BLaER1 treated with 17β-estradiol and CSF1 and Interleukin-3, amounts not matched to agents 10 nM and 100 nM (cell line): ENCODE results near the gene ROGDI.
A peak's percentile ranks its signal among the peaks of the same experiment; 100 is the strongest.
"Not testable (repeated sequence)": the region's sequence is repeated elsewhere in the genome, so short reads cannot be mapped to it uniquely, and the experiment has no call there.

Source experiments
- H3K27ac ChIP-seq, 11 experiments: shearing (Covaris generic); formaldehyde crosslinking; 2 replicates each; pipeline ENCODE4 v1.8.1; 2022
- H3K27me3 ChIP-seq, 11 experiments: shearing (Covaris generic); formaldehyde crosslinking; 2 replicates each; pipeline ENCODE4 v1.8.1; 2022
- H3K36me3 ChIP-seq, 11 experiments: shearing (Covaris generic); formaldehyde crosslinking; 2 replicates each; pipeline ENCODE4 v1.8.1; 2022
- H3K4me1 ChIP-seq, 10 experiments: shearing (Covaris generic); formaldehyde crosslinking; 2 replicates each; pipeline ENCODE4 v1.8.1; 2022
- H3K4me2 ChIP-seq, 11 experiments: shearing (Covaris generic); formaldehyde crosslinking; 2 replicates each; pipeline ENCODE4 v1.8.1; 2022
- H3K4me3 ChIP-seq, 10 experiments: shearing (Covaris generic); formaldehyde crosslinking; 2 replicates each; pipeline ENCODE4 v1.8.1; 2022
- H3K9ac ChIP-seq, 11 experiments: shearing (Covaris generic); formaldehyde crosslinking; 2 replicates each; pipeline ENCODE4 v1.8.1; 2022
- H3K9me3 ChIP-seq, 11 experiments: shearing (Covaris generic); formaldehyde crosslinking; replicated peaks in 1 of 11; 2 replicates each; pipeline ENCODE4 v1.8.1; 2022
- H4K20me1 ChIP-seq, 11 experiments: shearing (Covaris generic); formaldehyde crosslinking; 2 replicates each; pipeline ENCODE4 v1.8.1; 2022
- Cebpa-rat ChIP-seq, 11 experiments: shearing (Covaris generic); IDR thresholded peaks; 2 replicates each; pipeline ENCODE4 v1.8.1; 2022

ROGDI gene

DNA sequence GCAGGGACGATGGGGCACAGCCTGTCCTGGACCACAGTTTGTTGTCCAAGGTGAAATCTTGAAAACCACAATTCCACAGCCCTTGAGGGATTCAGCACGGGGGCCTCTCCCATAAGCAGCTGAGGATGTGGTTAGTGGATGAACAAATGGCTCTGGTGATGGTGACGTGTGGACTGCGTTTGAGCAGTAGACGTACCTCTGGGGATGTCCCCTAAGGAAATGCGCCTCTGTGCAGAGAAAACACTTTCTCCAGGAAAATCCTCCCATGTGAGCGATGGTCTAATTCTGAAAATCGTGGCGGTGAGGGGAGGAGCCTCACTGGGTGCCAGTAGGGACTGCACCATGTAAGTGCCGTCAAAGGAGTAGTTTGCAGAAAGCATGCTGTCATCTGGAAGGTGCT lies 11.6 kb downstream of the ROGDI start:
- H4K20me1 ChIP-seq: peaks cover 0 to 7% (median 0%) of the 10 kb centered on the region in 11 experiments; a peak in 1 of 22 replicates
- H3K27ac ChIP-seq: peak overlapping the region in 6 of 11 experiments; percentile 23 to 45 (median 30); a peak in 7 of 22 replicates
- peaks cover 0 to 6% (median 0%) of the 10 kb centered on the region in 11 experiments; a peak in 6 of 22 replicates for H3K36me3 ChIP-seq
- H3K4me1 ChIP-seq: peaks cover 9 to 52% (median 43%) of the 10 kb centered on the region in 10 experiments; a peak in 19 of 20 replicates
- H3K9ac ChIP-seq: peak overlapping the region in 1 of 11 experiments; percentile 11; a peak in 1 of 22 replicates
- H3K4me2 ChIP-seq: peak overlapping the region; percentile 44 to 79 (median 68)
- H3K4me3 ChIP-seq: no peak overlapping the region
- no peaks in the 10 kb centered on the region for H3K9me3 ChIP-seq
- H3K27me3 ChIP-seq: no peaks in the 10 kb centered on the region
- no peak for TF ChIP-seq Cebpa-rat (IDR thresholded peaks at IDR 0.05)

DNA sequence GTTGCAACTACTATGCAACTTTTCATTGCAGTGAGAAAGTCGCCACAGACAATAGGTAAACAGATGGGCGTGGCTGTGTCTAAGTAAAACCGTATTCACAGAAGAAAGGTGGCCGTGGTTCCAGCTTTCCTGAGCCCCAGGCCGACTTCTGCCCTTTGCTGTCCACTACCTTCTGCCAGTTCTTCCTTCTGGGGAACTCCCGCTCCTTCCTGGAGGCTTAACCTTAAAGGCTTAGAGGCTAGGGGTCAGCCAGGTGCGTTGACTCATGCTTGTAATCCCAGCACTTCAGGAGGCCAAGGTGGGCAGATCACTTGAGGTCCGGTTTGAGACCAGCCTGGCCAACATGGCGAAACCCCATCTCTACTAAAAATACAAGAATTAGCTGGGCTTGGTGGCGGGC lies 12.2 kb downstream of the ROGDI start:
- Histone ChIP-seq H3K27ac (peak overlapping the region in 6 of 11 experiments; percentile 3 to 45 (median 38); a peak in 6 of 22 replicates), H3K27me3 (no peaks in the 10 kb centered on the region), H3K36me3 (no peaks in the 10 kb centered on the region), H3K9ac (no peak overlapping the region; a peak in 2 of 22 replicates), H3K4me1 (peaks cover 9 to 52% (median 43%) of the 10 kb centered on the region in 10 experiments; a peak in 19 of 20 replicates), H3K4me3 (no peak overlapping the region), H3K4me2 (peak overlapping the region in 10 of 11 experiments; percentile 44 to 79 (median 68); a peak in 18 of 22 replicates), H4K20me1 (0 out of 22 replicates have a peak, but pooled peaks cover 0 to 1% (median 0%) of the 10 kb centered on the region in 11 experiments), H3K9me3 (no peaks in the 10 kb centered on the region)
- no peak for TF ChIP-seq Cebpa-rat (IDR thresholded peaks at IDR 0.05)

GRCh38 chr16:4788910-4789309 lies 13.5 kb downstream of the ROGDI start:
- H3K4me3 ChIP-seq: no peak overlapping the region
- H4K20me1 ChIP-seq: no peaks in the 10 kb centered on the region
- no peaks in the 10 kb centered on the region for H3K27me3 ChIP-seq
- H3K27ac ChIP-seq: peak overlapping the region in 4 of 11 experiments; percentile 1 to 53 (median 34); a peak in 5 of 22 replicates
- no peaks in the 10 kb centered on the region for H3K9me3 ChIP-seq
- H3K36me3 ChIP-seq: no peaks in the 10 kb centered on the region
- peak overlapping the region in 8 of 11 experiments; percentile 37 to 79 (median 59); a peak in 15 of 22 replicates for H3K4me2 ChIP-seq
- peaks cover 9 to 58% (median 49%) of the 10 kb centered on the region in 10 experiments; a peak in 19 of 20 replicates for H3K4me1 ChIP-seq
- TF ChIP-seq Cebpa-rat (IDR thresholded peaks at IDR 0.05): no peak
- H3K9ac ChIP-seq: peak overlapping the region in 1 of 11 experiments; percentile 33; a peak in 1 of 22 replicates

- no peaks in the 10 kb centered on the region for H3K9me3 ChIP-seq
- peaks cover 9 to 63% (median 53%) of the 10 kb centered on the region in 10 experiments; a peak in 19 of 20 replicates for H3K4me1 ChIP-seq
- no peaks in the 10 kb centered on the region for H4K20me1 ChIP-seq
- H3K4me2 ChIP-seq: peak overlapping the region in 8 of 11 experiments; percentile 12 to 79 (median 52); a peak in 14 of 22 replicates
- peak overlapping the region in 2 of 11 experiments; percentile 5 to 33; a peak in 2 of 22 replicates for H3K9ac ChIP-seq
- no peaks in the 10 kb centered on the region for H3K27me3 ChIP-seq
- no peaks in the 10 kb centered on the region for H3K36me3 ChIP-seq
- no peak for TF ChIP-seq Cebpa-rat (IDR thresholded peaks at IDR 0.05)
- H3K27ac ChIP-seq: peak overlapping the region in 5 of 11 experiments; percentile 1 to 56 (median 47); a peak in 7 of 22 replicates
- no peak overlapping the region for H3K4me3 ChIP-seq
These were observed 13.9 kb downstream of the ROGDI start for GRCh38 chr16:4788489-4788889.

GRCh38 chr16:4787627-4788482 lies 14.6 kb downstream of the ROGDI start, which contains the start of gene SEPTIN12:
TSS of gene SEPTIN12 (minus strand) at chr16:4788345. CDS start at chr16:4787645, 700 bp downstream.
- Histone ChIP-seq H3K36me3 (no peaks in the 10 kb centered on the region), H4K20me1 (no peaks in the 10 kb centered on the region), H3K9ac (peak within 1 kb of the TSS in 2 of 11 experiments; percentile 5 to 33; a peak in 2 of 22 replicates), H3K27me3 (no peaks in the 10 kb centered on the region), H3K9me3 (no peaks in the 10 kb centered on the region), H3K4me1 (peaks cover 11 to 69% (median 60%) of the 10 kb centered on the region in 10 experiments), H3K4me2 (peak within 1 kb of the TSS in 8 of 11 experiments; percentile 37 to 79 (median 59); a peak in 15 of 22 replicates), H3K4me3 (no peak within 1 kb of the TSS), H3K27ac (peak within 1 kb of the TSS in 7 of 11 experiments; percentile 1 to 56 (median 20); a peak in 8 of 22 replicates)
- no peak for TF ChIP-seq Cebpa-rat (IDR thresholded peaks at IDR 0.05)

GRCh38 chr16:4787068-4787467 lies 15.4 kb downstream of the ROGDI start:
- Histone ChIP-seq H3K27me3 (no peaks in the 10 kb centered on the region), H3K9ac (no peak overlapping the region), H3K4me1 (peaks cover 19 to 76% (median 66%) of the 10 kb centered on the region in 10 experiments), H3K4me3 (no peak overlapping the region), H3K4me2 (no peak overlapping the region; a peak in 1 of 22 replicates), H4K20me1 (no peaks in the 10 kb centered on the region), H3K36me3 (no peaks in the 10 kb centered on the region), H3K27ac (peak overlapping the region in 4 of 11 experiments; percentile 14 to 56 (median 48); a peak in 5 of 22 replicates), H3K9me3 (no peaks in the 10 kb centered on the region)
- no peak for TF ChIP-seq Cebpa-rat (IDR thresholded peaks at IDR 0.05)

GRCh38 chr16:4785758-4786433 lies 16.5 kb downstream of the ROGDI start:
- H4K20me1 ChIP-seq: no peaks in the 10 kb centered on the region
- H3K9ac ChIP-seq: no peak overlapping the region
- H3K4me3 ChIP-seq: no peak overlapping the region
- H3K9me3 ChIP-seq: no peaks in the 10 kb centered on the region
- no peak overlapping the region for H3K4me2 ChIP-seq
- no peaks in the 10 kb centered on the region for H3K36me3 ChIP-seq
- peaks cover 18 to 69% (median 57%) of the 10 kb centered on the region in 10 experiments for H3K4me1 ChIP-seq
- no peak overlapping the region for H3K27ac ChIP-seq
- no peaks in the 10 kb centered on the region for H3K27me3 ChIP-seq
- no peak for TF ChIP-seq Cebpa-rat (IDR thresholded peaks at IDR 0.05)

DNA sequence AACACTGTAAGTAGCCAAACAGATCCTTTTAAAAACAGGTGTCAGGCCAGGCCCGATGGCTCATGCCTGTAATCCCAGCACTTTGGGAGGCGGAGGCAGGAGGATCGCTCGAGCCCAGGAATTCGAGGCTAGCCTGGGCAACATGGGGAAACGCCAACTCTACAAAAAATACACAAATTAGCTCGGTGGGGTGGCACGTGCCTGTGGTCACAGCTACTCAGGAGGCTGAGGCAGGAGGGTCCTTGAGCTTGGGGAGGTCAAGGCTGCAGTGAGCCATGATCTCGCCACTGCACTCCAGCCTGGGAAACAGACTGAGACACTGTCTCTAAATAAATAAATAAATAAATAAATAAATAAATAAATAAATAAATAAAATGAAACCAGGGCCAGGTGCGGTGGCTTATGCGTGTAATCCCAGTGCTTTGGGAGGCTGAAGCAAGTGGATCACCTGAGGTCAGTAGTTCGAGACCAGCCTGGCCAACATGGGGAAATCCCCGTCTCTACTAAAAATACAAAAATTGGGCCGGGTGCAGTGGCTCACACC lies 17.9 kb downstream of the ROGDI start:
- H3K9me3 ChIP-seq, H3K36me3 ChIP-seq, H3K27ac ChIP-seq, H3K4me3 ChIP-seq, H4K20me1 ChIP-seq, H3K27me3 ChIP-seq, H3K9ac ChIP-seq: not testable (repeated sequence)
- H3K4me1 ChIP-seq: peaks cover 15 to 55% (median 44%) of the 10 kb centered on the region in 10 experiments
- peak overlapping the region in 8 of 11 experiments; percentile 8 to 66 (median 44); a peak in 6 of 22 replicates for H3K4me2 ChIP-seq
